HG03378 (cell line): ENCODE results near the gene RYR2.
"Not testable (repeated sequence)": the region's sequence is repeated elsewhere in the genome, so short reads cannot be mapped to it uniquely, and the experiment has no call there.

ENCODE experiments used
- ATAC-seq: cut with Tn5 transposase; IDR thresholded peaks from one replicate; pipeline ENCODE4 v1.9.1; 2021; ENCODE audit warnings: mild to moderate bottlenecking, moderate library complexity; ENCODE audit not compliant: unreplicated experiment

Gene RYR2

GRCh38 chr1:237071641-237072420 is 29.8 kb downstream of the RYR2 start:
- ATAC-seq, result no peak

- ATAC-seq, result no peak
Measured at GRCh38 chr1:237074371-237075117, 32.6 kb downstream of the RYR2 start.

GRCh38 chr1:237084341-237085077 is 42.5 kb downstream of the RYR2 start:
- no peak for ATAC-seq

GRCh38 chr1:237091691-237092090 is 49.7 kb downstream of the RYR2 start:
- ATAC-seq, result no peak

GRCh38 chr1:237093691-237094090 is 51.7 kb downstream of the RYR2 start:
- no peak for ATAC-seq

- ATAC-seq, result no peak
Measured at GRCh38 chr1:237098541-237098940, 56.6 kb downstream of the RYR2 start.

- ATAC-seq, result no peak
Measured at GRCh38 chr1:237103021-237103420, 61.0 kb downstream of the RYR2 start.

- ATAC-seq, result no peak
Measured at GRCh38 chr1:237104096-237104495, 62.1 kb downstream of the RYR2 start.

- no peak for ATAC-seq
Measured at GRCh38 chr1:237105826-237106225, 63.8 kb downstream of the RYR2 start.

GRCh38 chr1:237108297-237109040 is 66.5 kb downstream of the RYR2 start:
- no peak for ATAC-seq

- no peak for ATAC-seq
Measured at GRCh38 chr1:237111807-237112206, 69.8 kb downstream of the RYR2 start.

- no peak for ATAC-seq
Measured at GRCh38 chr1:237112663-237113062, 70.7 kb downstream of the RYR2 start.

- no peak for ATAC-seq
Measured at GRCh38 chr1:237115035-237115434, 73.1 kb downstream of the RYR2 start.

- ATAC-seq, result no peak
Measured at GRCh38 chr1:237119091-237119490, 77.1 kb downstream of the RYR2 start.

GRCh38 chr1:237120683-237121082 is 78.7 kb downstream of the RYR2 start:
- no peak for ATAC-seq

GRCh38 chr1:237124856-237125462 is 83.0 kb downstream of the RYR2 start:
- ATAC-seq, result no peak

- no peak for ATAC-seq
Measured at GRCh38 chr1:237126180-237126579, 84.2 kb downstream of the RYR2 start.

- not testable (repeated sequence) for ATAC-seq
Measured at GRCh38 chr1:237127301-237127700, 85.3 kb downstream of the RYR2 start.

GRCh38 chr1:237133921-237134320 is 91.9 kb downstream of the RYR2 start:
- no peak for ATAC-seq

GRCh38 chr1:237134929-237135328 is 92.9 kb downstream of the RYR2 start:
- ATAC-seq, result no peak
